ENCODE measurements around the gene IL23A. TPM values are rescaled to one million over a fixed set of nuclear protein-coding genes. Genes with fewer than 3 reads are reported as not detected.

The IL23A gene
- total RNA-seq, 2 donors from 2014 or later = 44.9 to 49.8 TPM

- no peaks in the 10 kb centered on the region for H3K9me3 ChIP-seq (ENCODE audit: control insufficient read depth, low read length, poor library complexity, severe bottlenecking)
- Mint-ChIP-seq H3K27ac (peak overlapping the region; percentile 9), H3K4me1 (no peaks in the 10 kb centered on the region), H3K27me3 (peaks cover 3% of the 10 kb centered on the region), H3K4me3 (no peak overlapping the region), H3K36me3 (ENCODE audit: low read depth) (no peaks in the 10 kb centered on the region)
- ATAC-seq (no peak), DNase-seq (no peak)
Observed at GRCh38 chr12:56385873-56386272, 47.2 kb downstream of the IL23A start.

GRCh38 chr12:56387152-56387736 lies 48.6 kb downstream of the IL23A start:
- no peaks in the 10 kb centered on the region for H3K9me3 ChIP-seq (ENCODE audit: control insufficient read depth, low read length, poor library complexity, severe bottlenecking)
- DNase-seq (no peak), ATAC-seq (no peak)
- Mint-ChIP-seq H3K27me3 (no peaks in the 10 kb centered on the region), H3K4me1 (no peaks in the 10 kb centered on the region), H3K4me3 (no peak overlapping the region), H3K36me3 (ENCODE audit: low read depth) (no peaks in the 10 kb centered on the region), H3K27ac (no peak overlapping the region)

- no peak overlapping the region for H3K27ac Mint-ChIP-seq
- no peaks in the 10 kb centered on the region for H3K27me3 Mint-ChIP-seq
- no peaks in the 10 kb centered on the region for H3K36me3 Mint-ChIP-seq (ENCODE audit: low read depth)
- no peak for ATAC-seq
- no peaks in the 10 kb centered on the region for H3K9me3 ChIP-seq (ENCODE audit: control insufficient read depth, low read length, poor library complexity, severe bottlenecking)
- H3K4me3 Mint-ChIP-seq = no peak overlapping the region
- DNase-seq = no peak
- H3K4me1 Mint-ChIP-seq = no peaks in the 10 kb centered on the region
Observed at GRCh38 chr12:56389412-56389811, 50.7 kb downstream of the IL23A start.

Other genes with a start within 250 kb of the IL23A start
- 10 to 100 TPM; 62.0 to 76.2 TPM for gene PA2G4, start 234.3 kb upstream of the IL23A start, total RNA-seq
- 1,000 to 10,000 TPM; 5,484 to 5,668 TPM for gene RPL41, start 222.3 kb upstream of the IL23A start, total RNA-seq
- gene ZC3H10, start 220.6 kb upstream of the IL23A start, total RNA-seq = 1 to 10 TPM; 6.8 to 8.7 TPM
- gene ESYT1, start 210.6 kb upstream of the IL23A start, total RNA-seq = 100 to 1,000 TPM; 178 to 211 TPM
- 1 to 10 TPM; 5.4 to 9.0 TPM for gene MYL6B, start 186.3 kb upstream of the IL23A start, total RNA-seq
- 100 to 1,000 TPM; 741 to 784 TPM for gene MYL6, start 180.5 kb upstream of the IL23A start, total RNA-seq
- 100 to 1,000 TPM; 130 to 138 TPM for gene SMARCC2, start 149.4 kb upstream of the IL23A start, total RNA-seq
- gene RNF41, start 117.0 kb upstream of the IL23A start, total RNA-seq = 10 to 100 TPM; 35.5 to 37.4 TPM
- 10 to 100 TPM; 12.5 to 19.4 TPM for gene NABP2, start 114.5 kb upstream of the IL23A start, total RNA-seq
- gene SLC39A5, start 108.8 kb upstream of the IL23A start, total RNA-seq = not detected
- gene ANKRD52, start 80.5 kb upstream of the IL23A start, total RNA-seq = 10 to 100 TPM; 30.8 to 33.4 TPM
- 10 to 100 TPM; 28.7 to 34.4 TPM for gene COQ10A, start 71.9 kb upstream of the IL23A start, total RNA-seq
- gene CS, start 38.6 kb upstream of the IL23A start, total RNA-seq = 100 to 1,000 TPM; 189 to 197 TPM
- gene CNPY2, start 22.9 kb upstream of the IL23A start, total RNA-seq = 10 to 100 TPM; 47.4 to 53.4 TPM
- gene PAN2, start 4.9 kb upstream of the IL23A start, total RNA-seq = 100 to 1,000 TPM in 1 of 2 donors, 10 to 100 TPM in 1; 81.1 to 108 TPM
- gene STAT2, start 21.2 kb downstream of the IL23A start, total RNA-seq = 100 to 1,000 TPM; 116 to 145 TPM
- not detected for gene APOF, start 24.0 kb downstream of the IL23A start, total RNA-seq
- 1 to 10 TPM; 5.0 to 5.1 TPM for gene TIMELESS, start 110.5 kb downstream of the IL23A start, total RNA-seq
- gene MIP, start 115.8 kb downstream of the IL23A start, total RNA-seq = not detected
- gene SPRYD4, start 129.7 kb downstream of the IL23A start, total RNA-seq = 1 to 10 TPM; 5.8 to 6.4 TPM
- gene GLS2, start 149.3 kb downstream of the IL23A start, total RNA-seq = 1 to 10 TPM; 1.9 to 2.8 TPM
- 1 to 10 TPM; 2.1 to 3.0 TPM for gene RBMS2, start 182.9 kb downstream of the IL23A start, total RNA-seq

Data from T-helper 17 cell (primary cell).